ENCODE data around the gene POPDC3. TPM values are rescaled to one million over a fixed set of nuclear protein-coding genes. Genes with fewer than 3 reads are reported as not detected.

POPDC3 gene
- polyA plus RNA-seq, 3 donors, result not detected

- Histone ChIP-seq H3K27ac (ENCODE audit: low read depth in 1 of 2, low read length in 2 of 2) (no peak overlapping the region), H3K4me3 (replicated peaks in 1 of 3; ENCODE audit: low read depth in 2 of 3, low read length in 3 of 3) (no peak overlapping the region), H3K9me3 (replicated peaks in 1 of 2; ENCODE audit: control insufficient read depth in 1 of 2, insufficient read depth in 1 of 2, low read length in 2 of 2) (no peaks in the 10 kb centered on the region), H3K4me1 (ENCODE audit: control insufficient read depth in 1 of 2, insufficient read depth in 2 of 2, low read length in 2 of 2) (no peaks in the 10 kb centered on the region), H3K27me3 (ENCODE audit: control insufficient read depth in 2 of 2, insufficient read depth in 2 of 2, low read length in 2 of 2) (peaks cover 0 to 3% of the 10 kb centered on the region in 2 donors), H3K79me2 (ENCODE audit: insufficient read depth, low read length) (no peaks in the 10 kb centered on the region), H3K4me2 (replicated peaks; ENCODE audit: extremely low read depth, low read length, poor library complexity, severe bottlenecking) (no peak overlapping the region), H3K9ac (ENCODE audit: insufficient read depth, low read length, poor library complexity, severe bottlenecking) (no peak overlapping the region), H2AFZ (ENCODE audit: insufficient read depth, low read depth, low read length, poor library complexity, severe bottlenecking) (no peak overlapping the region), H3K36me3 (replicated peaks in 1 of 2; ENCODE audit: control insufficient read depth in 1 of 2, insufficient read depth in 2 of 2, low read length in 2 of 2) (no peaks in the 10 kb centered on the region), H4K20me1 (ENCODE audit: insufficient read depth, low read length) (no peaks in the 10 kb centered on the region)
- intact Hi-C loops (cut with micrococcal nuclease), result no loop called here
- Mint-ChIP-seq H3K4me1 (no peaks in the 10 kb centered on the region), H3K27me3 (ENCODE audit: low read depth in 3 of 3) (peaks cover 2 to 4% (median 3%) of the 10 kb centered on the region in 3 donors), H3K9me3 (peaks cover 0 to 4% (median 0%) of the 10 kb centered on the region in 7 donors), H3K36me3 (no peaks in the 10 kb centered on the region), H3K27ac (no peak overlapping the region), H3K4me3 (no peak overlapping the region)
- no peak for DNase-seq
- no CpG with 5 or more reads among the region's 3 CpGs for WGBS (ENCODE audit: insufficient coverage)
- no peak for TF ChIP-seq CTCF (IDR thresholded peaks at IDR 0.05)
Measured at GRCh38 chr6:105153676-105154075, 26.1 kb downstream of the POPDC3 start.

GRCh38 chr6:105152880-105153279, 26.9 kb downstream of the POPDC3 start:
- Mint-ChIP-seq H3K27ac (no peak overlapping the region), H3K27me3 (ENCODE audit: low read depth in 3 of 3) (peaks cover 0 to 4% (median 3%) of the 10 kb centered on the region in 3 donors), H3K4me1 (no peaks in the 10 kb centered on the region), H3K9me3 (peaks cover 0 to 4% (median 0%) of the 10 kb centered on the region in 7 donors), H3K36me3 (no peaks in the 10 kb centered on the region), H3K4me3 (no peak overlapping the region)
- H2AFZ ChIP-seq (ENCODE audit: insufficient read depth, low read depth, low read length, poor library complexity, severe bottlenecking), result no peak overlapping the region
- no peak overlapping the region for H3K27ac ChIP-seq (ENCODE audit: low read depth in 1 of 2, low read length in 2 of 2)
- no peaks in the 10 kb centered on the region for H3K79me2 ChIP-seq (ENCODE audit: insufficient read depth, low read length)
- no peak overlapping the region for H3K4me2 ChIP-seq (replicated peaks; ENCODE audit: extremely low read depth, low read length, poor library complexity, severe bottlenecking)
- H3K4me3 ChIP-seq (replicated peaks in 1 of 3; ENCODE audit: low read depth in 2 of 3, low read length in 3 of 3), result no peak overlapping the region
- no peaks in the 10 kb centered on the region for H4K20me1 ChIP-seq (ENCODE audit: insufficient read depth, low read length)
- no peak overlapping the region for H3K9ac ChIP-seq (ENCODE audit: insufficient read depth, low read length, poor library complexity, severe bottlenecking)
- peaks cover 0 to 3% of the 10 kb centered on the region in 2 donors for H3K27me3 ChIP-seq (ENCODE audit: control insufficient read depth in 2 of 2, insufficient read depth in 2 of 2, low read length in 2 of 2)
- intact Hi-C loops (cut with micrococcal nuclease), result no loop called here
- no peaks in the 10 kb centered on the region for H3K9me3 ChIP-seq (replicated peaks in 1 of 2; ENCODE audit: control insufficient read depth in 1 of 2, insufficient read depth in 1 of 2, low read length in 2 of 2)
- no peaks in the 10 kb centered on the region for H3K4me1 ChIP-seq (ENCODE audit: control insufficient read depth in 1 of 2, insufficient read depth in 2 of 2, low read length in 2 of 2)
- H3K36me3 ChIP-seq (replicated peaks in 1 of 2; ENCODE audit: control insufficient read depth in 1 of 2, insufficient read depth in 2 of 2, low read length in 2 of 2), result no peaks in the 10 kb centered on the region
- DNase-seq, result no peak
- TF ChIP-seq CTCF (IDR thresholded peaks at IDR 0.05), result no peak
